ENCODE measurements around the gene KCTD16.

- TF ChIP-seq CTCF (IDR thresholded peaks at IDR 0.05) (no peak), POLR2A (IDR thresholded peaks at IDR 0.05) (no peak)
These were observed 157.8 kb downstream of the KCTD16 start for GRCh38 chr5:144328494-144328893.

Data from Peyer's patch (tissue), 4 donors.